GM21360 (cell line): Measurements from ENCODE around the gene TRIM44.
"Not testable (repeated sequence)": the region's sequence is repeated elsewhere in the genome, so short reads cannot be mapped to it uniquely, and the experiment has no call there.

ENCODE experiments used
- ATAC-seq: cut with Tn5 transposase; IDR thresholded peaks from one replicate; pipeline ENCODE4 v1.9.1; 2021; ENCODE audit warnings: mild to moderate bottlenecking, moderate library complexity; ENCODE audit not compliant: unreplicated experiment

Gene TRIM44

DNA sequence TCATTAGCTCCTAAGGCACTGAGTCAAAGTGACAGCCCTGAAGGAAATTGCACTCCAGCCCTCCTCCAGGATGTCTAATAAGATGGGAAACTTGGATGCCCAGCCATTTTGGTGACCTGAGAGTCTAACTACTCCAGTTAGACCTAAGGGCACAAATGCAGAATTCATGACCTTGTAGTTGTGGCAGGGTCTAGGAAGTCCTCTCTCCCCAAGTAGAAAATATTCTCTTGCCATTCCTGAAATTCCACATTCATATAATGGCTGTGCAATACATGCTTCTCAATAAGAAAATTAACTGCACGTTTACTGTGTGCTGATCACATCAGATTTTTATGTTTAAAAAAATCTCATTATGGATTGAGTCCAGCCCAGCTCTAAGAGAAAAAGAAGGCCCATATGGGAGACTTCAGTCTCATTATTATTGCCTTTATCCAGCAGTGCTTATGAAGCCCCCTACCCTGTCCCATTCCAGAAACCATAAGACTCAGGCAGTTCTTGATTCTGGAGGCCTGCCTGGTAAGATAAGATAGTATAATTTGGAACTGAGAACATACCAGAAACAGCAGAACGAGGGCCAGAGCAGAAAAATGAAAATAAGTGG is 147.6 kb downstream of the TRIM44 start:
- no peak for ATAC-seq

- ATAC-seq = peak; percentile 43
Observed at GRCh38 chr11:35811783-35812182, 149.2 kb downstream of the TRIM44 start.

DNA sequence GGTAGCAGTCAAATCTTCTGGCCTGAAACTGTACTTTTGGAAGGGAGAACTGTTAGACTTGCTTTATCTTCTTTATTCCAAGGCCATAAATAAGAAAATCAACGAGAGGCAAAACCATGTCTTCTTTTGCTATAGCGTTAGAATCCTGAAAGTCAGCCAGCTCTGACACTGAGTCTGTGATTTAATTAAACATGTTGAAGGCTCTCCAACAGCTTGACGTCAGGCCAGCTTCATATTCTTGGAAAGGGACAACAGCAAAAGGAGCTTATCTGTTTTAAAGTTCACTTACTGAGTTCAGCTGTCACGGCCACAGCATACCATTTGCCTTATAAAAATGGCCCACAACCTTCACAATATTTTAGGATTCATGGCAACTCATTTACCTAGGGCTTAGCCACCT is 150.3 kb downstream of the TRIM44 start:
- ATAC-seq = no peak

DNA sequence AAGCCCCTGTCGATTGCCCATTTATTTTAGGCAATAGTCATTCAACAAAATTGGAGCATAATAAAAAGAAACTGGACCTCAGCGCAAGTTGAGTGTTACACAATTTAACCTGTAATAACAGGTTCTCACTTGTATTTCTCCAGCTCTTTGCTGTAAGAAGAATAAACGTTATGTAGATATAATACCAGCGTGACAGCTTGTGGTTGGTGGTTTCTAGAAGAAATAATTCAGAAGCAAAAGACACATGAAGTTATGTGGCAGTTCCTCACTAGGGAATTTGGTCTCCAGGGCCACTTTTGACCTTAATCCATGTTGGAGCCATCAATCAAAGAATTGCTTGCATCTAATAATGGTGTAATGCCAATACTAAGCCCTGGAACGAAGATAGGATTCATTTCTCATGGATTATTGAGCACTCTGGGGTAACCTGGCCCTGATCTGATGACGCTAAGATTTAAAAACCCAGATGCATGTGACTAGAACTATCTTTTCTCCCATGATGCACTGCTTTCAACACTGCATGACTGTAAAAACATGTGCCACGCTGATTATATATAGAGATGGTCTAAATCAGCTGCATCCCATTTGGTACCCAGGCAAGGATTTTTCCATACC is 151.6 kb downstream of the TRIM44 start:
- no peak for ATAC-seq

GRCh38 chr11:35814720-35815305 is 152.2 kb downstream of the TRIM44 start:
- no peak for ATAC-seq

DNA sequence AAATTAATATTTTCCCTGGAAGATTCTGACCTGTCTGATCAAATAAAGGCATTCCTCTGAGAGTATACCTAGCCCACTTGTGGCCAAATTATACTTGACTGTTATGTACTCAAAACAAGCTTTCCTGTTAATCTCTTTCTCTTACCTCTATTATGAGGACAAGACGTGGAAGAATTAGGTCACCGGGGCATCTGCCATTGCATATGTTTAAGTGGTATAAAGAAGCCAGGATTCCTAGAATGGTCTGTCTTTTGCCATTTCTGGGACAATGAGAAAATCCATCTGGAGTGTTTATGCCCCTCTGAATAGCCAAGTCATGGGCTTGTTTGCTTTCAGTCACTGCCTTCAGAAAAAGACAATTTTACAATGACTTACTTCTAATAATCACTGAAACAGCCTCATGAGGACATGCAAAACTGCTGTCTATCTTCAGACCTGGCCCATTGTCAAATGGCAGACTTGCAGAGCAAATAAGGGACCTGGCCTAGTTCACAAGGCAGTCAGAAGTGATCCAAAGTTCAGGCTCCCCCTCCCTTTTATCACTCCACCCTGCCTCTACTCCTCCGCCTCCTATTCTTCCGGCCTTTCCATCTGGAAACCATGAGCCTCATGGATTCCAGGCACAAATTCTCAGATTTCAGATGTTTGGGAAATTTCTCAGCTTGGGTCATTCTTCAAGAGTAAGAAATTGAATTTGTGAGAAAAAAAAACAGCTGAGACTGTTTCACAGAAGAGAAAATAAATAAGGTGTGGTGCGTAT is 153.2 kb downstream of the TRIM44 start:
- ATAC-seq = no peak

DNA sequence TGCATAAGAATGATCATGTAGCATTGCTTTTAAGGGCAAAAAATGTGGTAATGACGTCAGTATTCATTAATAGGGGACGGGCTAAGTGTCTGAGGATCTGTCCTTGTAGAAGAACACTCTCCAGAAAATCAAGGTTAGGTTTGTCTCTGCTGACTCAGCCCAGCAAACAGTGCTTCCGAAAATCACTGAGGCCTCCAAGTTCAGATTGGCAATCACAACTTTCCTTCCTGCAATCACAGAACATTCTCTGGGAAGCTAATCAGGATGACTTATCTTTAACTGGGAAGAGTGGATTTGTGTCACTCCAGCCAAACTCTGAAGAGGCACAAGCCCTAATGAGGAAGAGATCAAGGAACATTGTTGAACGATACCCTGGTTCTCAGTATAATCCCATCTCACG is 158.0 kb downstream of the TRIM44 start:
- no peak for ATAC-seq

DNA sequence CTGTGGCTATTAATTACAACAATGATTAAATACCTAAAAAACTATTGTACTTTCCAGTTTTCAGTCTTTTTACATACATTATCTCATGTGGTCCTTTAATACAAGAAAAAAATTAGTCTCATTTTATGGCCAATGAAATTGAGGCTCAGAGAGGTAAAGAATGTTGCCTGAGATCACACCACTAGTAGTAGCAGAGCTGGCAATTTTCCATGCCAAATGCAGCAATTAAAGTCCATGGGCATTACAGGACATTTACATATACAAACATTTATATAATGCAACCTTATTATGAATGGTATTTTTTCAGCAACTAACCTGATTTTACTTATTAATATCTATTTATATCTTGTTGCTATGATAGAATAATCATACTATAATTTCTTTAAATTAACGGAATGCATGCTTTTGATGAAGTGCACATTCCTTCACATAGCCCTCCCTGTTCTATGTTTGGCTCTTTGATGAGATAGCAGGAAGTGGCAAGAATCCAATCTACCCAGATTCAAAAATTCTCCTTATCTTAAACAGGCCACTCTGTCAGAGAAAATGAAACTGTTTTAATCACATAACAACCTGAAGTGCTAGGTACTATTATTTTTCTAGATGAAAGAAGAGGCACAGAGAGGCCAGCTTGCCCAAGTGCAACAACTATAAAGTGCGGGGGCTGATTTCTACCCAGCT is 160.4 kb downstream of the TRIM44 start:
- ATAC-seq = no peak

- ATAC-seq = no peak
Observed at GRCh38 chr11:35823742-35824298, 161.2 kb downstream of the TRIM44 start.

- ATAC-seq = no peak
Observed at GRCh38 chr11:35825386-35825785, 162.8 kb downstream of the TRIM44 start.

GRCh38 chr11:35826006-35826405 is 163.4 kb downstream of the TRIM44 start:
- ATAC-seq = no peak

- ATAC-seq = no peak
Observed at GRCh38 chr11:35826949-35827348, 164.4 kb downstream of the TRIM44 start.

DNA sequence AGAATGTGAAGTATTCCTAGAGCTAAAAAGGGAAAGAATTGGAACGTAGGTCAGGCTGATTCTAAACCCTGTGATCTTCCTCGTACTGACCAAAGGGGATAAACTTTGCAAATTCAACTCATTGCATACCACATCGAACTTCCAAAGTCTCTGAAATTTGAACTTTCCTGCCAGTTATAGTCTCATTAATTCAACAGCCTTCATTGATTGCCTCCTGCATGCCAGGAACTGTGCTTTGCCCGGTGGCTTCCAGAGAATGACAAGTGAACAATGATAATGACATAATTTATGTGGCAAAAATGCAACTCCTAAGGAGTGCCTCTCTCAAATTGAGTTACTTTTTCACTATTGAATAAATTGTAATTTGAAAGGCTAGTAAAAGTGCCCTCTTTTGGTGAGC is 173.6 kb downstream of the TRIM44 start:
- no peak for ATAC-seq

DNA sequence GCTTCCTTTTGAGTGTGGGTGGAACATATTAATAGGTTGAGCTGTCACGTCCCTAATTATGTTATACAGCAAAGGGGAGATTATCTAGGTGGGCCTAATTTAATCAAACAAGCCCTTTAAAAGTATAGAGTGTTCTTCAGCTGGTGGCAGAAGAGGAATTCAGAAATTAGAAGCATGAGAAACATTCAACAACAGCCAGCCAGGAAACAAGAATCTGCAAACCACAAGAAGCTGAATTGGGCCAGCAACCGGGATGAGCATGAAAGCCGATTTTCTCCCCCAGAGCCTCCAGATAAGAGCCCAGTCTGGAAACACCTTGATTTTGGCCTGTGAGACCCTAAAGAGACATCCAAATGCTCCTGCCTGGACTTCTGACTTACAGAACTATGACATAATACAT is 175.5 kb downstream of the TRIM44 start:
- ATAC-seq = no peak

- not testable (repeated sequence) for ATAC-seq
Observed at GRCh38 chr11:35838697-35839367, 176.3 kb downstream of the TRIM44 start.

- no peak for ATAC-seq
Observed at GRCh38 chr11:35839368-35840161, 177.0 kb downstream of the TRIM44 start.

GRCh38 chr11:35841733-35842132 is 179.2 kb downstream of the TRIM44 start:
- no peak for ATAC-seq

DNA sequence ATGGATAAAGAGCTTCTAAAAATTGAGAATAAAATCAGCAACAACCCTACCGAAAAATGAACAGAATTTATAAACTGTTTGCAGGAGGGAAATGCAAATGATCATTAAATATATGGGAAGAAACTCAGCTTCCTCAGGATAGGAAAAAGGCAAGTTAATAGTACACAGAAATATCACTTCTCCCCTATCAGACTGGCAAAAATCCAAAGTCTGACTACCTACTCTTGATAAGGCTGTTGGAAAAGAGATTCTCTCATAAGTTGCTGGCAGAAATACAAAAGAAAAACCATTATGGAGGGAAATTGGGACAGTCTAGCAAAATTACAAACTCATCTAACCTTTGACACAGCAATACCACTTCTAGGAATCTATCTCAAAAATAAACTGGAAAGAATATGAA is 180.4 kb downstream of the TRIM44 start:
- no peak for ATAC-seq

- ATAC-seq = no peak
Observed at GRCh38 chr11:35844579-35844978, 182.0 kb downstream of the TRIM44 start.

DNA sequence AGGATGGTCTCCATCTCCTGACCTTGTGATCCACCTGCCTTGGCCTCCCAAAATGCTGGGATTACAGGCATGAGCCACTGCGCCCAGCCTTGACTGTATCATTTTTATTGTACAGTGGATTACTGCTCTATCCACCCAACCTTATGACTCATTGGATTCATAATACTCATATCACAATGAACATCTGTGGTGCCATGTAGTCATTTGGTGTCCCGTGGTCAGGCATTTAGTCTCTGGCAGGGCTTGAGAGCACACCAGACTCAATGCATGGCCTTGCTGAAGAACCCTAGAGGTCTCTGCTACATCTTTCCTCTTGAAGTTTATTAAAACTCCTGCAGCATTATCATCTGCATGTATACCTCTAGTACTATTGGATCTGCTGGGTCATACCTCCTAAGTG is 183.3 kb downstream of the TRIM44 start:
- ATAC-seq = no peak
